PC-3 (cell line): ENCODE measurements around the gene CASP8. TPM values are rescaled to one million over a fixed set of nuclear protein-coding genes. Genes with fewer than 3 reads are reported as not detected.

Experiments
- ATAC-seq: fragments of 200-7000 bp; cut with Tn5 transposase; 2 replicates; pipeline ENCODE4 v1.9.1; 2020; ENCODE audit warnings: mild to moderate bottlenecking, moderate library complexity
- BruUV-seq: library from RNA; stranded (reverse); fragments of 400-500 nt; replicated peaks from 2 replicates; lab custom pipeline; 2021; lab: Mats Ljungman, UMichigan
- CTCF ChIA-PET: fragments of 300-600 bp; sonication (Branson Sonifier 250); formaldehyde crosslinking; loops from one replicate; lab custom pipeline; 2022; ENCODE audit warnings: antibody characterized with exemption; lab: Charles Lee
- POLR2A ChIA-PET: fragments of 300-600 bp; sonication (Branson Sonifier 250); formaldehyde crosslinking; loops from one replicate; lab custom pipeline; 2022; ENCODE audit warnings: antibody characterized with exemption; ENCODE audit not compliant: unreplicated experiment; lab: Charles Lee
- DNase-seq: peaks from one replicate; pipeline ENCODE4 v3.0.0-alpha.2; 2015
- H2AFZ ChIP-seq: fragments of 300-600 bp; sonication (generic); 2 replicates; pipeline ENCODE4 v1.6.0; 2016; ENCODE audit warnings: antibody characterized with exemption, low read length
- H3F3A ChIP-seq: fragments of 300-600 bp; sonication (generic); one replicate; pipeline ENCODE4 v1.6.0; 2017; ENCODE audit warnings: antibody characterized with exemption, low read length, control low read depth, mild to moderate bottlenecking; ENCODE audit not compliant: unreplicated experiment
- H3K27ac ChIP-seq: fragments of 300-600 bp; sonication (generic); 2 replicates; pipeline ENCODE4 v1.5.1; 2016; ENCODE audit warnings: mild to moderate bottlenecking, low read length
- H3K27me3 ChIP-seq: fragments of 300-600 bp; sonication (generic); 2 replicates; pipeline ENCODE4 v1.6.1; 2016; ENCODE audit warnings: low read length, mixed read lengths
- H3K36me3 ChIP-seq: fragments of 300-600 bp; sonication (generic); 2 replicates; pipeline ENCODE4 v1.6.1; 2016; ENCODE audit warnings: low read depth, mixed run types, low read length, mixed read lengths
- H3K4me1 ChIP-seq: fragments of 300-600 bp; sonication (generic); 2 replicates; pipeline ENCODE4 v1.5.1; 2016; ENCODE audit warnings: low read length; ENCODE audit not compliant: insufficient read depth
- H3K4me2 ChIP-seq: fragments of 300-600 bp; sonication (generic); 2 replicates; pipeline ENCODE4 v1.6.0; 2016; ENCODE audit warnings: low read length
- H3K4me3 ChIP-seq: fragments of 300-600 bp; sonication (generic); 2 replicates; pipeline ENCODE4 v1.5.1; 2016; ENCODE audit warnings: mild to moderate bottlenecking, low read length, mixed read lengths
- H3K79me2 ChIP-seq: fragments of 300-600 bp; sonication (generic); 2 replicates; pipeline ENCODE4 v1.6.1; 2017; ENCODE audit warnings: low read length, mixed read lengths
- H3K9ac ChIP-seq: fragments of 300-600 bp; sonication (generic); 2 replicates; pipeline ENCODE4 v1.6.0; 2016; ENCODE audit warnings: mild to moderate bottlenecking, low read length
- H3K9me2 ChIP-seq: fragments of 300-600 bp; sonication (generic); replicated peaks from 2 replicates; pipeline ENCODE4 v1.6.1; 2016; ENCODE audit warnings: mixed run types, low read length, mixed read lengths
- H3K9me3 ChIP-seq: fragments of 300-600 bp; sonication (generic); 2 replicates; pipeline ENCODE4 v1.6.1; 2016; ENCODE audit warnings: low read length, mixed read lengths
- H4K20me1 ChIP-seq: fragments of 300-600 bp; sonication (generic); 2 replicates; pipeline ENCODE4 v1.6.1; 2016; ENCODE audit warnings: low read length, mixed read lengths
- EZH2 ChIP-seq: fragments of 300-600 bp; sonication (generic); IDR thresholded peaks from one replicate; pipeline ENCODE4 v1.6.1; 2017; ENCODE audit warnings: antibody characterized with exemption, mild to moderate bottlenecking, low read length; ENCODE audit not compliant: unreplicated experiment
- EZH2phosphoT487 ChIP-seq: fragments of 300-600 bp; sonication (generic); IDR thresholded peaks from 2 replicates; pipeline ENCODE4 v1.6.1; 2018; ENCODE audit warnings: mild to moderate bottlenecking, antibody characterized with exemption, low read length, borderline replicate concordance
- intact Hi-C: fragments of 100-400 bp; cut with micrococcal nuclease; formaldehyde crosslinking; loops from 2 replicates; pipeline ENCODE4 v1.9.0; 2023
- total RNA-seq: library from RNA; depleted of rRNA; stranded (reverse); fragments of >200 nt; gene quantifications from 2 replicates; pipeline ENCODE4 v1.2.3, GENCODE V29; 2014
- TF ChIP-seq, protein P1 (sequence below): fragments of 300-600 bp; sonication (generic); conservative IDR thresholded peaks from 2 replicates; pipeline ENCODE4 v1.5.1; 2017; ENCODE audit warnings: antibody characterized with exemption, low read depth, mild to moderate bottlenecking, low read length

Gene CASP8
- total RNA-seq, 1 experiment from 2014 or later: 29.4 TPM

GRCh38 chr2:201269764-201270163 lies 9.4 kb downstream of the CASP8 start:
- no peak overlapping the region for H2AFZ ChIP-seq
- ChIA-PET CTCF (no interaction called here), POLR2A (no interaction called here)
- no peaks in the 10 kb centered on the region for H3K27me3 ChIP-seq
- H3K79me2 ChIP-seq: no peaks in the 10 kb centered on the region
- no peaks in the 10 kb centered on the region for H3F3A ChIP-seq
- no peaks in the 10 kb centered on the region for H3K9me3 ChIP-seq
- peaks cover 13% of the 10 kb centered on the region for H3K36me3 ChIP-seq
- no peak overlapping the region for H3K4me3 ChIP-seq
- no peak overlapping the region for H3K27ac ChIP-seq
- no peak overlapping the region for H3K4me2 ChIP-seq
- no peak overlapping the region for H3K9ac ChIP-seq
- ATAC-seq (no peak), DNase-seq (no peak)
- no peaks in the 10 kb centered on the region for H3K4me1 ChIP-seq
- TF ChIP-seq EZH2phosphoT487: no peak
- TF ChIP-seq, protein P1, sequence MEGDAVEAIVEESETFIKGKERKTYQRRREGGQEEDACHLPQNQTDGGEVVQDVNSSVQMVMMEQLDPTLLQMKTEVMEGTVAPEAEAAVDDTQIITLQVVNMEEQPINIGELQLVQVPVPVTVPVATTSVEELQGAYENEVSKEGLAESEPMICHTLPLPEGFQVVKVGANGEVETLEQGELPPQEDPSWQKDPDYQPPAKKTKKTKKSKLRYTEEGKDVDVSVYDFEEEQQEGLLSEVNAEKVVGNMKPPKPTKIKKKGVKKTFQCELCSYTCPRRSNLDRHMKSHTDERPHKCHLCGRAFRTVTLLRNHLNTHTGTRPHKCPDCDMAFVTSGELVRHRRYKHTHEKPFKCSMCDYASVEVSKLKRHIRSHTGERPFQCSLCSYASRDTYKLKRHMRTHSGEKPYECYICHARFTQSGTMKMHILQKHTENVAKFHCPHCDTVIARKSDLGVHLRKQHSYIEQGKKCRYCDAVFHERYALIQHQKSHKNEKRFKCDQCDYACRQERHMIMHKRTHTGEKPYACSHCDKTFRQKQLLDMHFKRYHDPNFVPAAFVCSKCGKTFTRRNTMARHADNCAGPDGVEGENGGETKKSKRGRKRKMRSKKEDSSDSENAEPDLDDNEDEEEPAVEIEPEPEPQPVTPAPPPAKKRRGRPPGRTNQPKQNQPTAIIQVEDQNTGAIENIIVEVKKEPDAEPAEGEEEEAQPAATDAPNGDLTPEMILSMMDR: no peak
- no peak for TF ChIP-seq EZH2
- BruUV-seq: no TSS peak
- no peaks in the 10 kb centered on the region for H4K20me1 ChIP-seq
- intact Hi-C loops: no loop called here
- no peaks in the 10 kb centered on the region for H3K9me2 ChIP-seq

- no peaks in the 10 kb centered on the region for H3K27me3 ChIP-seq
- H4K20me1 ChIP-seq: no peaks in the 10 kb centered on the region
- no peaks in the 10 kb centered on the region for H3K9me3 ChIP-seq
- ChIA-PET CTCF (interaction anchor here (0.5 kb wide), 1 partner anchor 201 kb away, joined by 7 read pairs; no protein-coding TSS in a partner anchor), POLR2A (no interaction called here)
- H3F3A ChIP-seq: no peaks in the 10 kb centered on the region
- ATAC-seq: no peak
- intact Hi-C loops: no loop called here
- peaks cover 17% of the 10 kb centered on the region for H3K36me3 ChIP-seq
- TF ChIP-seq EZH2phosphoT487: no peak
- DNase-seq: no peak
- no peaks in the 10 kb centered on the region for H3K79me2 ChIP-seq
- no peak overlapping the region for H3K9ac ChIP-seq
- H3K27ac ChIP-seq: no peak overlapping the region
- no peak overlapping the region for H3K4me3 ChIP-seq
- BruUV-seq: no TSS peak
- no peak overlapping the region for H2AFZ ChIP-seq
- no peaks in the 10 kb centered on the region for H3K4me1 ChIP-seq
- no peak overlapping the region for H3K4me2 ChIP-seq
- H3K9me2 ChIP-seq: no peaks in the 10 kb centered on the region
Observed at GRCh38 chr2:201270293-201271001, 10.1 kb downstream of the CASP8 start.

GRCh38 chr2:201271917-201272316 lies 11.6 kb downstream of the CASP8 start:
- ATAC-seq (no peak), DNase-seq (no peak)
- Histone ChIP-seq H3K9ac (no peak overlapping the region), H3K36me3 (peaks cover 26% of the 10 kb centered on the region), H3K27ac (no peak overlapping the region), H3K79me2 (no peaks in the 10 kb centered on the region), H3K4me2 (no peak overlapping the region), H3K27me3 (no peaks in the 10 kb centered on the region), H3K4me1 (no peaks in the 10 kb centered on the region), H4K20me1 (no peaks in the 10 kb centered on the region), H3F3A (no peaks in the 10 kb centered on the region), H3K4me3 (no peak overlapping the region), H2AFZ (no peak overlapping the region), H3K9me2 (no peaks in the 10 kb centered on the region), H3K9me3 (no peaks in the 10 kb centered on the region)
- no peak for TF ChIP-seq EZH2phosphoT487
- TF ChIP-seq EZH2: no peak
- BruUV-seq: no TSS peak
- ChIA-PET POLR2A (no interaction called here), CTCF (no interaction called here)
- intact Hi-C loops: no loop called here
